A673 (cell line): Measurements from ENCODE around the gene NT5C2.

ENCODE experiments used
- CTCF ChIP-seq: fragments of 300-800, 200-600 bp; sonication (generic); conservative IDR thresholded peaks from 2 replicates; pipeline ENCODE4 v1.5.1; 2017; ENCODE audit warnings: low read depth, mild to moderate bottlenecking, antibody characterized with exemption, low read length, moderate library complexity, mixed read lengths
- EZH2 ChIP-seq: fragments of 200-600 bp; sonication (generic); IDR thresholded peaks from 2 replicates; pipeline ENCODE4 v1.6.1; 2017; ENCODE audit warnings: borderline replicate concordance, low read depth, mild to moderate bottlenecking, mixed read lengths, antibody characterized with exemption, low read length; ENCODE audit not compliant: poor library complexity, severe bottlenecking

GRCh38 chr10:103145860-103146466, 47.1 kb downstream of the NT5C2 start:
- TF ChIP-seq CTCF, result no peak
- no peak for TF ChIP-seq EZH2
